Nucleus accumbens (tissue), 56 donors: Measurements from ENCODE around the gene ZBTB46.

Source experiments
- DNase-seq, 56 donors: peaks; one replicate each; lab custom pipeline; 2025; lab: John Stamatoyannopoulos, UW

ZBTB46 gene

DNA sequence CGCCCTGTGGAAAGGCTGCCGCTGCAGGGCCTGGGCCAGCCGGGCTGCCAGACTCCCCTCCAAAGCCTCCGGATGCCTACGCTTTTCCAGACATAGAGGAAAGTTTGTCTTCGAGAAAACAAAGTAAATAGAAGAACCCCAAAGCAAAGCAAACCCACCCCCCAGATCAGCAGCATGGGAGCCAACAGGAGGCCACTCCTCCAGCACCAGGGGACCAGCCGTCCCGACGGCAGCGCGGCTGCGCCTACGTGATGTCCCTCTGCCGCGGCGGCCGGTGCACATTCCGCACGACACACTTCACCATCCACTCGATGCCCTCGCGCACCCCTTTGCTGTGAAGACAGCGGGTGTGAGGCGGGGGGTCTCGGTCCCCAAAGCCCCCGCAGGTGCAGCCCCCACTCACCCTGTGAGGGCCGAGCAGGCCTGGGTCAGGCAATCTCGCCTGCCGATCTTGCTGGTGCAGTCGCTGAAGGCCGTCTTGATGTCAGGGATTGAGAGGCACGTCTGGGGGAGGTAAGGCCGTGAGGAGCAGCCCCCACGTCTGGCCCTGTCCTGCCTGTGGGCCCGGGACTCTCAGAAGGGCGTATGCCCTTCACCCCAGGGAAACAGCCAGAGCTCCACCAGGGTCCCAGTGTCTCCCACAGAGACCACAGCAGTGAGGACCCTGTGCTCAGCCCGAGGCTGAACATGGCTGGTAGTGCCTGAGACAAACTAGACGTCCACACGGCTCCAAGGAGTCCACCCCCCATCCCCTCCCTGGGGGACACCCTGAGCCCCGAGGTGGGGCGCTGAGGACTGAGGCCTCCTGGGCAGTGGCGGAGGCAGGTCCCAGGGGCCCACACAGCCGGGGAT, 130.6 kb downstream of the ZBTB46 start:
- no peak for DNase-seq

DNA sequence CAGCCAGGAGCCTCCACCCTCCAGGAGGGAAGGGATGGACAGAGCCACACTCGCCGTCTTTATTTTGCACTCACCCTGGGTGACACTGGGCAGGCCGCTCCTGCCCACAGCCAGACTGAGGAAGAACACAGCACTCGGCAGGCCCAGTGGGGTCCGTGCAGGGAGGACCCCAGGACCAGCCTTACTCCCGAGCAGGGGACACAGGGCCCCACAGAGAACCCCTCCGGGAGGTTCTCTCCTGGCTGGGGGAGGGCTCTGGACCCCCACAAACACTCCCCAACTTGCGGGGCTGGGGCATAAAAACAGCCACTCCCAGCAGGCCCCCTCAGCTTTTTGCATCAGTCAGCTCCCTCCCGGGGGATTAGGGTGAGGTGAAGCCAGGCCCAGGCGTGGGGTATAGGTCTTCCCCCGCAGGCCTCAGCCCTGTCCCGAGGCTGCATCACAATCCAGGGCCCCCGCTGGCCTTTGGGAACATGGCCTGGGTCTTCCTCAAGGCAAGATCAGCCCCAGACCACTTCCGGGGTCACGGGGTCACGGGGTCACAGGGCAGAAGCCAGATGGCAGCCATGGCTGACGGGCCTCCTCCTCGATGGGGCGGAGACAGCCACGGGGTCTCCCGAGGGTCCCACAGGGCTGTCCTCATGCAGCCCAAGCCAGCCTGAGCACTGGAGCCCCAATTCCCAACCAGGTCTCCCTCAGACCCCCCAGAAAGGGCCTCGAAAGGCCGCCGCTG, 131.4 kb downstream of the ZBTB46 start:
- no peak for DNase-seq

GRCh38 chr20:63698739-63699465, 132.2 kb downstream of the ZBTB46 start:
- peak in 5 of 56 donors; percentile 12 to 52 (median 32) for DNase-seq

DNA sequence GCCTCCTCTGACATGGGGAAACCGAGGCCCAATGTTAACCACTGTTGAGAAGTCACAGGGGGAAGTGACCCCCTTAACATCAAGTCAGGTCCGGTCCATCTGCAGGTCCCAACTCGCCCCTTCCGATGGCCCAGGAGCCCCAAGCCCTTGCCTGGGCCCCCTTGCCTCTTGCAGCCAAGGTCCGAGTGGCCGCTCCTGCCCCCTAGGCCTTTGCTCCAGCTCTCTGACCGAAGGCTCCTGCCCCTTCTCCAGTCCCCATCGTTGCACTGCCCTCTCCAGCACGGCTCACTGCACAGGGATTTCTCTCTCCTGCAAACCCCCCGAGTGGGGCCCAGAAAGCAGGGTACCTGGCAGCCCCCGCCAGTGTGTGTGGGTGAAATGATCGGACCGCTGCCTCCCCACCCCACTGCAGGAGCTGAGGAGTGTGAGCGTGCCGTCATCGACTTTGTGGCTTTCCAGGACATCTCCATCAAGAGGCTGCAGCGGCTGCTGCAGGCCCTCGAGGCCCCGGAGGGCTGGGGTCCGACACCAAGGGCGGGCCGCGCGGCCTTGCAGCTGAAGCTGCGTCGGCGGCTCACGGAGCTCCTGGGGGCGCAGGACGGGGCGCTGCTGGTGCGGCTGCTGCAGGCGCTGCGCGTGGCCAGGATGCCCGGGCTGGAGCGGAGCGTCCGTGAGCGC, 133.1 kb downstream of the ZBTB46 start:
- DNase-seq = no peak

GRCh38 chr20:63697357-63697867, 133.7 kb downstream of the ZBTB46 start:
- DNase-seq = no peak

GRCh38 chr20:63696628-63697356, 134.3 kb downstream of the ZBTB46 start, which contains the start of gene TNFRSF6B:
Gene TNFRSF6B, plus strand, starts transcription at chr20:63696652. Its CDS starts 116 bp downstream, at chr20:63696768.
- no peak for DNase-seq

DNA sequence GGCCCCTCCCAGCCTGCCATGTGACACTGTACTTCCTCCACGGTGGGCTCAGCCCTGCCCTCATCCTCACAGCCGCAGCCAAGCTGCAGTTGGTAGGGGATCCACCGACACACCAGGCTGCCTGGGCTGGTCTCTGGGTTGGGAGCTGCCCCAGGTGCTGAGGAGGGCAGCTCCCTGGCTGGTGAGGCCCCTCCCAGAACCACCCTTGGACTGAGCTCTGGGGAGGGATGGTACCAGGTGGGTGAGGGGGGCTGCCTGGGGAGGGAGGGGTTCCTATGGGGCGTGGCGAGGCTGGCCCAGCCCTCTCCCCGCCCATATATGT, 134.8 kb downstream of the ZBTB46 start:
- no peak for DNase-seq

DNA sequence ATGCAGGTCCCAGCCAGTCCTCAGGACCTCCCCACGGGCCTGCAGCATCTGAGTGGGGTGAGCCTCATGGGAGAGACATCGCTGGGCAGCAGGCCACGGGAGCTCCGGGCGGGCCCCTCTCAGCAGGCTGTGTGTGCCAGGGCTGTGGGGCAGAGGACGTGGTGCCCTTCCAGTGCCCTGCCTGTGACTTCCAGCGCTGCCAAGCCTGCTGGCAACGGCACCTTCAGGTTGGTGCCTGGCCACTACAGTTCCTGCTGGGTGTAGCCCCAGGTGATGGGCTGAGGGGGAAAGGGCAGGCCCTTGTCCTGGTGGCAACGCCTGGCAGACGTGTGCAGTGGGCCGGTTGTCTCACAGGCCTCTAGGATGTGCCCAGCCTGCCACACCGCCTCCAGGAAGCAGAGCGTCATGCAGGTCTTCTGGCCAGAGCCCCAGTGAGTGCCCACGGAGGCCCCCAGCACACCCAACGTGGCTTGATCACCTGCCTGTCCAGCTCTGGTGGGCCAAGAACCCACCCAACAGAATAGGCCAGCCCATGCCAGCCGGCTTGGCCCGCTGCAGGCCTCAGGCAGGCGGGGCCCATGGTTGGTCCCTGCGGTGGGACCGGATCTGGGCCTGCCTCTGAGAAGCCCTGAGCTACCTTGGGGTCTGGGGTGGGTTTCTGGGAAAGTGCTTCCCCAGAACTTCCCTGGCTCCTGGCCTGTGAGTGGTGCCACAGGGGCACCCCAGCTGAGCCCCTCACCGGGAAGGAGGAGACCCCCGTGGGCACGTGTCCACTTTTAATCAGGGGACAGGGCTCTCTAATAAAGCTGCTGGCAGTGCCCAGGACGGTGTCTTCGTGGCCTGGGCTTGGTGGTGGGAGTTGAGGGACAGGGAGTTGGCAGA, 135.4 kb downstream of the ZBTB46 start:
- DNase-seq = no peak

GRCh38 chr20:63694584-63695423, 136.3 kb downstream of the ZBTB46 start:
- DNase-seq = no peak

DNA sequence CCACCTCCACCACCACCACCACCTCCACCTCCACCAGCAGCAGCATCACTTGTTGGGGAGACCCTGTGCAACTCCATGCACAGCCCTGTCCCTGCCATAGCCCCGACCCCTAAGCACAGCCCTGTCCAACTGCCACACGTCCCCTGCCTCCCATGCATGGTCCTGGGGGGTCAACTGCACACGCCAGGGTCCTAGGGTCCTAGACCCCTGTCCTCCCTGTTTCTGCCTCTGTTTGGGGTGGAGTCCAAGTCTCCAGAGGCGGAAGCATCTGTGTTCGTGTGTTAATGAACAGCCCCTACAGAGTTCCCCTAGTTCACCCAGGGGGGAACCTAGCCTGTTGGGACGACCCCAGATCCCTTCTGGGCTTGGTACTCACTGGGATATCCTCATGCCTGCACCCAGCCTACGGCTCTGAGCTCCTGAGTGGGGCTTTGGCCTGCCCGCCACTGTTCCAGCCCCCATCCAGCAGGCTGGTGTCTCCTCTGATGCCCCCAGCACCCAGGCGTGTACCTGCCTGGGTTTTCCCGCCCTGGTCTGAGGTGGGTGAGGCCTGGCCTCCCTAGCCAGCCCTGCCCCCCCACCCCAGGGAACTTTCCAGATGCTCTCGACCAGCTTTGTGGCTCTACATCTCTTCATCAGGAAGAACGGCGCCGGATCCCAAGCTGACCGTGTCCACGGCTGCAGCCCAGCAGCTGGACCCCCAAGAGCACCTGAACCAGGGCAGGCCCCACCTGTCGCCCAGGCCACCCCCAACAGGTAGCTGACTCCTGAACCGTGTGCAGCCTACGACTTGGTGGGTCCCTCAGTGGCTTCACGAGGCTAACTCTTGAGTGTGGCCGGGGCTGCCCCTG, 137.1 kb downstream of the ZBTB46 start:
- no peak for DNase-seq
